Ureter (tissue), 1 donor: Measurements from ENCODE around the gene VPS37D. TPM values are rescaled to one million over a fixed set of nuclear protein-coding genes. Genes with fewer than 3 reads are reported as not detected.
"Not testable (repeated sequence)": the region's sequence is repeated elsewhere in the genome, so short reads cannot be mapped to it uniquely, and the experiment has no call there.

Experiments used
- DNase-seq: peaks from one replicate; pipeline ENCODE4 v3.0.0-alpha.2; 2020; ENCODE audit warnings: low spot score
- total RNA-seq: library from RNA; stranded (reverse); gene quantifications from one replicate; pipeline ENCODE4 v1.2.4, GENCODE V29; 2023
- donor health status: DM: yes; HTN: yes; CAD: no.

The VPS37D gene
- total RNA-seq = 0.86 TPM

- peak; percentile 91 for DNase-seq
Observed at GRCh38 chr7:73667344-73668102, at the start of gene VPS37D. TSS of gene VPS37D (plus strand) at chr7:73667831. CDS start at chr7:73667959, 128 bp downstream.

- DNase-seq = no peak
Observed at GRCh38 chr7:73618538-73618937, 49.1 kb upstream of the VPS37D start.

- not testable (repeated sequence) for DNase-seq
Observed at GRCh38 chr7:73619394-73619793, 48.2 kb upstream of the VPS37D start.

- DNase-seq = no peak
Observed at GRCh38 chr7:73621168-73622063, 46.2 kb upstream of the VPS37D start.

GRCh38 chr7:73622527-73622908 is 45.1 kb upstream of the VPS37D start:
- DNase-seq = no peak

GRCh38 chr7:73622909-73623797 is 44.5 kb upstream of the VPS37D start:
- no peak for DNase-seq

GRCh38 chr7:73623798-73624668 is 43.6 kb upstream of the VPS37D start, which contains the start of gene MLXIPL:
TSS of gene MLXIPL (minus strand) at chr7:73624522. CDS start at chr7:73624492, 30 bp downstream.
- DNase-seq = peak; percentile 73

GRCh38 chr7:73624669-73625001 is 43.0 kb upstream of the VPS37D start:
- no peak for DNase-seq

- DNase-seq = no peak
Observed at GRCh38 chr7:73625276-73625675, 42.4 kb upstream of the VPS37D start.

GRCh38 chr7:73626814-73627213 is 40.8 kb upstream of the VPS37D start:
- no peak for DNase-seq

- DNase-seq = no peak
Observed at GRCh38 chr7:73628504-73628903, 39.1 kb upstream of the VPS37D start.

GRCh38 chr7:73631558-73631957 is 36.1 kb upstream of the VPS37D start:
- DNase-seq = no peak

- DNase-seq = no peak
Observed at GRCh38 chr7:73633323-73633722, 34.3 kb upstream of the VPS37D start.

GRCh38 chr7:73633844-73634243 is 33.8 kb upstream of the VPS37D start:
- no peak for DNase-seq

- no peak for DNase-seq
Observed at GRCh38 chr7:73635428-73636200, 32.0 kb upstream of the VPS37D start.

GRCh38 chr7:73638911-73639310 is 28.7 kb upstream of the VPS37D start:
- no peak for DNase-seq

- no peak for DNase-seq
Observed at GRCh38 chr7:73642834-73643233, 24.8 kb upstream of the VPS37D start.

- no peak for DNase-seq
Observed at GRCh38 chr7:73644688-73645286, 22.8 kb upstream of the VPS37D start.

GRCh38 chr7:73645643-73646174 is 21.9 kb upstream of the VPS37D start:
- no peak for DNase-seq
